CD14-positive monocyte (primary cell): ENCODE data around the gene CPED1. TPM values are rescaled to one million over a fixed set of nuclear protein-coding genes. Genes with fewer than 3 reads are reported as not detected.

Source experiments
- DNase-seq, 3 donors: peaks; one replicate each; pipeline ENCODE4 v3.0.0-alpha.2; 2011 to 2022
- H2AFZ ChIP-seq: 2 replicates; pipeline ENCODE4 v1.6.0; 2012; ENCODE audit warnings: mild to moderate bottlenecking, low read depth, low read length, inconsistent platforms; ENCODE audit not compliant: insufficient read depth, poor library complexity, severe bottlenecking
- H3K27ac ChIP-seq, 2 donors: 1 replicate in 1 of 2; 2 replicates in 1 of 2; pipeline ENCODE4 v1.5.1; 2012 to 2013; ENCODE audit warnings: low read length in 2 of 2, control low read depth in 1 of 2, inconsistent platforms in 1 of 2, low read depth in 1 of 2, mild to moderate bottlenecking in 1 of 2
- H3K27me3 ChIP-seq, 2 donors: one replicate each; pipeline versions ENCODE4 v1.6.0 to v1.6.1; 2011 to 2013; ENCODE audit warnings: low read length in 2 of 2; ENCODE audit not compliant: control insufficient read depth in 2 of 2, insufficient read depth in 2 of 2
- H3K36me3 ChIP-seq, 2 donors: replicated peaks in 1 of 2; 1 replicate in 1 of 2; 2 replicates in 1 of 2; pipeline versions ENCODE4 v1.5.1 to v1.6.1; 2012 to 2013; ENCODE audit warnings: low read length in 2 of 2, control low read depth in 1 of 2, inconsistent platforms in 1 of 2, mild to moderate bottlenecking in 1 of 2; ENCODE audit not compliant: insufficient read depth in 2 of 2, control insufficient read depth in 1 of 2
- H3K4me1 ChIP-seq, 2 donors: 1 replicate in 1 of 2; 2 replicates in 1 of 2; pipeline versions ENCODE4 v1.5.1 to v1.6.1; 2012 to 2013; ENCODE audit warnings: low read length in 2 of 2, control low read depth in 1 of 2, inconsistent platforms in 1 of 2, mild to moderate bottlenecking in 1 of 2, moderate library complexity in 1 of 2; ENCODE audit not compliant: insufficient read depth in 2 of 2, control insufficient read depth in 1 of 2
- H3K4me2 ChIP-seq: replicated peaks from 2 replicates; pipeline ENCODE3; 2012; ENCODE audit warnings: low read length, moderate library complexity, mild to moderate bottlenecking; ENCODE audit not compliant: poor library complexity, severe bottlenecking; ENCODE audit errors: extremely low read depth
- H3K4me3 ChIP-seq, 3 experiments: fragments of 200-600 bp in 1 of 3; sonication (generic) in 1 of 3; replicated peaks in 1 of 3; 1 replicate in 2 of 3; 2 replicates in 1 of 3; pipeline ENCODE4 v1.5.1; 2011 to 2013; ENCODE audit warnings: low read length in 3 of 3, mild to moderate bottlenecking in 3 of 3, control low read depth in 2 of 3, low read depth in 2 of 3, inconsistent platforms in 1 of 3, moderate library complexity in 1 of 3
- H3K79me2 ChIP-seq: 2 replicates; pipeline ENCODE4 v1.6.0; 2012; ENCODE audit warnings: mild to moderate bottlenecking, control low read depth, inconsistent platforms, low read length, moderate library complexity; ENCODE audit not compliant: insufficient read depth
- H3K9ac ChIP-seq: 2 replicates; pipeline ENCODE4 v1.6.0; 2017; ENCODE audit warnings: low read length, mild to moderate bottlenecking; ENCODE audit not compliant: insufficient read depth, poor library complexity, severe bottlenecking
- H3K9me3 ChIP-seq, 2 donors: replicated peaks in 1 of 2; 1 replicate in 1 of 2; 2 replicates in 1 of 2; pipeline versions ENCODE4 v1.5.1 to v1.6.1; 2012 to 2013; ENCODE audit warnings: low read length in 2 of 2, control low read depth in 1 of 2; ENCODE audit not compliant: control insufficient read depth in 1 of 2, insufficient read depth in 1 of 2
- H4K20me1 ChIP-seq: 2 replicates; pipeline ENCODE4 v1.6.0; 2012; ENCODE audit warnings: mild to moderate bottlenecking, low read length, control low read depth, moderate library complexity; ENCODE audit not compliant: insufficient read depth
- H3K27ac Mint-ChIP-seq, 7 donors: one replicate each; pipeline ENCODE4 v1.8.0; 2020; ENCODE audit warnings: mild to moderate bottlenecking in 7 of 7, mixed read lengths in 7 of 7, moderate library complexity in 6 of 7, inconsistent platforms in 2 of 7
- H3K27me3 Mint-ChIP-seq, 3 donors: one replicate each; pipeline ENCODE4 v1.8.0; 2021 to 2022; ENCODE audit warnings: low read depth in 3 of 3, mild to moderate bottlenecking in 3 of 3, mixed read lengths in 3 of 3, moderate library complexity in 3 of 3, inconsistent platforms in 1 of 3
- H3K36me3 Mint-ChIP-seq, 2 donors: one replicate each; pipeline ENCODE4 v1.8.0; 2020; ENCODE audit warnings: mixed read lengths in 2 of 2, inconsistent platforms in 1 of 2, mild to moderate bottlenecking in 1 of 2
- H3K4me1 Mint-ChIP-seq: one replicate; pipeline ENCODE4 v1.8.0; 2020; ENCODE audit warnings: mild to moderate bottlenecking, mixed read lengths
- H3K4me3 Mint-ChIP-seq, 2 donors: one replicate each; pipeline ENCODE4 v1.8.0; 2020; ENCODE audit warnings: mild to moderate bottlenecking in 2 of 2, mixed read lengths in 2 of 2, moderate library complexity in 1 of 2
- H3K9me3 Mint-ChIP-seq, 7 donors: one replicate each; pipeline ENCODE4 v1.8.0; 2020 to 2022; ENCODE audit warnings: mixed read lengths in 7 of 7, mild to moderate bottlenecking in 6 of 7, moderate library complexity in 6 of 7, inconsistent platforms in 2 of 7
- CTCF ChIP-seq: fragments of 200-600 bp; IDR thresholded peaks from one replicate; pipeline ENCODE4 v1.8.0; 2022; ENCODE audit warnings: antibody characterized with exemption, mild to moderate bottlenecking
- WGBS: methylation state at CpG from one replicate; pipeline ENCODE4 v1.1.5; 2013; ENCODE audit warnings: missing lambda C conversion rate; ENCODE audit not compliant: insufficient coverage; 5-methylcytosine and 5-hydroxymethylcytosine counted together
- intact Hi-C, 2 donors: fragments of 100-400 bp; cut with micrococcal nuclease; formaldehyde crosslinking; loops; one replicate each; pipeline versions ENCODE4 v1.15.0 to v1.15.1; 2023
- polyA plus RNA-seq, 3 donors: library from polyadenylated mRNA; depleted of rRNA in 1 of 3; unstranded in 2 of 3; stranded (reverse) in 1 of 3; fragments of 300-500 nt in 2 of 3; fragments of >200 nt in 1 of 3; fragmentation: Illumina TruSeq in 2 of 3; gene quantifications; 1 replicate in 2 of 3; 2 replicates in 1 of 3; pipeline ENCODE4 v1.2.3, GENCODE V29; 2012 to 2021

Gene CPED1
- polyA plus RNA-seq, 3 donors = 9.8 to 30.0 (median 20.4) TPM

- Histone ChIP-seq H3K9ac (no peak overlapping the region), H3K4me1 (no peaks in the 10 kb centered on the region), H3K27ac (no peak overlapping the region), H3K27me3 (no peaks in the 10 kb centered on the region), H3K4me2 (no peak overlapping the region), H3K79me2 (no peaks in the 10 kb centered on the region), H4K20me1 (no peaks in the 10 kb centered on the region), H3K4me3 (no peak overlapping the region), H2AFZ (no peak overlapping the region), H3K36me3 (no peaks in the 10 kb centered on the region), H3K9me3 (no peaks in the 10 kb centered on the region)
- Mint-ChIP-seq H3K36me3 (no peaks in the 10 kb centered on the region), H3K27ac (no peak overlapping the region), H3K4me3 (no peak overlapping the region), H3K9me3 (no peaks in the 10 kb centered on the region), H3K4me1 (no peaks in the 10 kb centered on the region), H3K27me3 (peaks cover 0 to 5% (median 3%) of the 10 kb centered on the region in 3 donors)
- TF ChIP-seq CTCF = no peak
- no peak for DNase-seq
- intact Hi-C loops = no loop called here
Measured at GRCh38 chr7:121088870-121089269, 100.4 kb downstream of the CPED1 start.

- Histone ChIP-seq H3K4me3 (no peak overlapping the region), H3K79me2 (no peaks in the 10 kb centered on the region), H3K4me2 (no peak overlapping the region), H3K9me3 (no peaks in the 10 kb centered on the region), H3K9ac (no peak overlapping the region), H3K36me3 (peaks cover 0 to 2% of the 10 kb centered on the region in 2 donors), H3K27me3 (no peaks in the 10 kb centered on the region), H4K20me1 (no peaks in the 10 kb centered on the region), H3K27ac (no peak overlapping the region), H2AFZ (no peak overlapping the region), H3K4me1 (no peaks in the 10 kb centered on the region)
- H3K4me1 Mint-ChIP-seq = no peaks in the 10 kb centered on the region
- no peak for TF ChIP-seq CTCF
- WGBS = no CpG with 5 or more reads among the region's 2 CpGs
- no peak overlapping the region for H3K27ac Mint-ChIP-seq
- no peak overlapping the region for H3K4me3 Mint-ChIP-seq
- DNase-seq = no peak
- no peaks in the 10 kb centered on the region for H3K36me3 Mint-ChIP-seq
- no peaks in the 10 kb centered on the region for H3K9me3 Mint-ChIP-seq
- intact Hi-C loops = no loop called here
- peaks cover 0 to 5% (median 0%) of the 10 kb centered on the region in 3 donors for H3K27me3 Mint-ChIP-seq
Measured at GRCh38 chr7:121094829-121095228, 106.3 kb downstream of the CPED1 start.
